IMR-90 (cell line): ENCODE data around the gene ABHD17C.

Experiments used
- CHD1 ChIP-seq: IDR thresholded peaks from 2 replicates; pipeline ENCODE4 v1.6.1; 2012; ENCODE audit warnings: low read depth, low read length, improper control_type of control experiment
- MAZ ChIP-seq: IDR thresholded peaks from 2 replicates; pipeline ENCODE4 v1.6.1; 2012; ENCODE audit warnings: low read depth, mild to moderate bottlenecking, low read length, improper control_type of control experiment, moderate library complexity, borderline replicate concordance
- NFE2L2 ChIP-seq: fragments of 150-350 bp; IDR thresholded peaks from 2 replicates; pipeline ENCODE4 v1.6.1; 2016; ENCODE audit warnings: low read depth, mild to moderate bottlenecking, low read length
- POLR2A ChIP-seq: IDR thresholded peaks from 2 replicates; pipeline ENCODE4 v1.6.1; 2012; ENCODE audit warnings: mild to moderate bottlenecking, low read depth, low read length
- RAD21 ChIP-seq: IDR thresholded peaks from 2 replicates; pipeline ENCODE4 v1.6.1; 2012; ENCODE audit warnings: low read length, improper control_type of control experiment
- RCOR1 ChIP-seq: IDR thresholded peaks from 2 replicates; pipeline ENCODE4 v1.6.1; 2012; ENCODE audit warnings: mild to moderate bottlenecking, low read length, improper control_type of control experiment; ENCODE audit not compliant: insufficient replicate concordance
- RFX5 ChIP-seq: IDR thresholded peaks from 2 replicates; pipeline ENCODE4 v1.8.0; 2012; ENCODE audit warnings: low read depth, mild to moderate bottlenecking, low read length, moderate library complexity
- SMC3 ChIP-seq: fragments of 150-350 bp; IDR thresholded peaks from 2 replicates; pipeline ENCODE4 v1.6.1; 2016; ENCODE audit warnings: low read depth, mild to moderate bottlenecking, antibody characterized with exemption, low read length, moderate library complexity
- TF ChIP-seq, protein P1 (sequence below): conservative IDR thresholded peaks from 2 replicates; pipeline ENCODE4 v1.5.1; 2012; ENCODE audit warnings: mild to moderate bottlenecking, low read depth, low read length, improper control_type of control experiment
- TF ChIP-seq, protein P2 (sequence below): fragments of 150-350 bp; IDR thresholded peaks from 2 replicates; pipeline ENCODE4 v1.6.1; 2017; ENCODE audit warnings: mild to moderate bottlenecking, antibody characterized with exemption, low read length, low read depth

DNA sequence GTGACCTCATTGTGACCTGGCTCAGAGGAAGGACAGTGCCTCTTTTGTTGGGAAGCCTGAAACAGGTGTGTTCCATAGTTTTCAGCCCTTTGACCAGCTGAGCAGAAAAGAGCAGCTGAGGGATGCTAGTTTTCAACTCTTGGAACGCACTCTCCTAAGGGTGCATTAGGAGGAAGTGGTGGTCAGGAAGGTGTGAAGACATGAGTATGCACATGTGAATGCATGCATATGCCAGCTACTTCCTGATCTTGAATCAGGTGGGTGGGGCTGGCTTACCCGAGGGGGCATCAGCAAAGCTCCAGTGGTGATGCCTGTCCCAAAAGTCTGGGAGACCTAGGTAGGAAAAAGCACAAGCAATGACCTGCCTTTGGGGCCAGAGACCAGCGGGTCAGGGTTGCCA, 60.8 kb downstream of the ABHD17C start:
- TF ChIP-seq, protein P1, sequence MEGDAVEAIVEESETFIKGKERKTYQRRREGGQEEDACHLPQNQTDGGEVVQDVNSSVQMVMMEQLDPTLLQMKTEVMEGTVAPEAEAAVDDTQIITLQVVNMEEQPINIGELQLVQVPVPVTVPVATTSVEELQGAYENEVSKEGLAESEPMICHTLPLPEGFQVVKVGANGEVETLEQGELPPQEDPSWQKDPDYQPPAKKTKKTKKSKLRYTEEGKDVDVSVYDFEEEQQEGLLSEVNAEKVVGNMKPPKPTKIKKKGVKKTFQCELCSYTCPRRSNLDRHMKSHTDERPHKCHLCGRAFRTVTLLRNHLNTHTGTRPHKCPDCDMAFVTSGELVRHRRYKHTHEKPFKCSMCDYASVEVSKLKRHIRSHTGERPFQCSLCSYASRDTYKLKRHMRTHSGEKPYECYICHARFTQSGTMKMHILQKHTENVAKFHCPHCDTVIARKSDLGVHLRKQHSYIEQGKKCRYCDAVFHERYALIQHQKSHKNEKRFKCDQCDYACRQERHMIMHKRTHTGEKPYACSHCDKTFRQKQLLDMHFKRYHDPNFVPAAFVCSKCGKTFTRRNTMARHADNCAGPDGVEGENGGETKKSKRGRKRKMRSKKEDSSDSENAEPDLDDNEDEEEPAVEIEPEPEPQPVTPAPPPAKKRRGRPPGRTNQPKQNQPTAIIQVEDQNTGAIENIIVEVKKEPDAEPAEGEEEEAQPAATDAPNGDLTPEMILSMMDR, result no peak
- TF ChIP-seq POLR2A (no peak), MAZ (no peak), SMC3 (no peak), RCOR1 (no peak), NFE2L2 (no peak), RFX5 (no peak), CHD1 (no peak), RAD21 (no peak)
- TF ChIP-seq, protein P2, sequence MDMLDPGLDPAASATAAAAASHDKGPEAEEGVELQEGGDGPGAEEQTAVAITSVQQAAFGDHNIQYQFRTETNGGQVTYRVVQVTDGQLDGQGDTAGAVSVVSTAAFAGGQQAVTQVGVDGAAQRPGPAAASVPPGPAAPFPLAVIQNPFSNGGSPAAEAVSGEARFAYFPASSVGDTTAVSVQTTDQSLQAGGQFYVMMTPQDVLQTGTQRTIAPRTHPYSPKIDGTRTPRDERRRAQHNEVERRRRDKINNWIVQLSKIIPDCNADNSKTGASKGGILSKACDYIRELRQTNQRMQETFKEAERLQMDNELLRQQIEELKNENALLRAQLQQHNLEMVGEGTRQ, result no peak
